Panc1 (cell line): ENCODE measurements around the gene GRM4. TPM values are rescaled to one million over a fixed set of nuclear protein-coding genes. Genes with fewer than 3 reads are reported as not detected.

ENCODE experiments used
- ATAC-seq: fragments of 200-7000 bp; cut with Tn5 transposase; 2 replicates; pipeline ENCODE4 v1.9.1; 2020; ENCODE audit warnings: mild to moderate bottlenecking, moderate library complexity
- BruUV-seq: library from RNA; stranded (reverse); fragments of 400-500 nt; replicated peaks from 2 replicates; lab custom pipeline; 2021; lab: Mats Ljungman, UMichigan
- CTCF ChIA-PET: fragments of 300-600 bp; sonication (Branson Sonifier 250); formaldehyde crosslinking; loops from one replicate; lab custom pipeline; 2022; ENCODE audit warnings: antibody characterized with exemption; lab: Charles Lee
- POLR2A ChIA-PET: fragments of 300-600 bp; sonication (Branson Sonifier 250); formaldehyde crosslinking; loops from one replicate; lab custom pipeline; 2022; ENCODE audit warnings: antibody characterized with exemption; lab: Charles Lee
- DNase-seq: peaks from one replicate; pipeline ENCODE4 v3.0.0-alpha.2; 2010; ENCODE audit warnings: low read depth, low spot score
- H3K27ac ChIP-seq: 2 replicates; pipeline ENCODE4 v1.5.1; 2011; ENCODE audit warnings: mild to moderate bottlenecking, low read length, inconsistent platforms
- H3K27me3 ChIP-seq: fragments of 200-500 bp; sonication (Bioruptor generic); 2 replicates; pipeline ENCODE4 v1.6.0; 2014; ENCODE audit warnings: low read length, inconsistent platforms; ENCODE audit not compliant: control insufficient read depth, insufficient read depth
- H3K36me3 ChIP-seq: fragments of 200-500 bp; sonication (Bioruptor generic); 2 replicates; pipeline ENCODE4 v1.5.1; 2014; ENCODE audit warnings: inconsistent platforms, mild to moderate bottlenecking, low read length, moderate library complexity; ENCODE audit not compliant: control insufficient read depth, insufficient read depth
- H3K4me1 ChIP-seq: 2 replicates; pipeline ENCODE4 v1.5.1; 2011; ENCODE audit warnings: inconsistent platforms, mild to moderate bottlenecking, low read length, moderate library complexity; ENCODE audit not compliant: control insufficient read depth, insufficient read depth
- H3K4me3 ChIP-seq, 2 experiments: 2 replicates each; pipeline ENCODE4 v1.5.1; 2011 to 2012; ENCODE audit warnings: low read depth in 2 of 2, low read length in 2 of 2, mild to moderate bottlenecking in 2 of 2, inconsistent platforms in 1 of 2, moderate library complexity in 1 of 2
- H3K9me3 ChIP-seq: fragments of 200-500 bp; sonication (Bioruptor generic); 2 replicates; pipeline ENCODE4 v1.5.1; 2014; ENCODE audit warnings: low read depth, mild to moderate bottlenecking, inconsistent platforms, low read length, moderate library complexity; ENCODE audit not compliant: control insufficient read depth, insufficient read depth
- POLR2AphosphoS5 ChIP-seq: IDR thresholded peaks from 2 replicates; pipeline ENCODE4 v1.6.1; 2012; ENCODE audit warnings: mild to moderate bottlenecking, low read depth, low read length, moderate library complexity
- SIN3A ChIP-seq: IDR thresholded peaks from 2 replicates; pipeline ENCODE4 v1.6.1; 2012; ENCODE audit warnings: low read depth, mild to moderate bottlenecking, low read length, moderate library complexity, borderline replicate concordance; ENCODE audit not compliant: insufficient read depth
- TCF7L2 ChIP-seq: IDR thresholded peaks from 2 replicates; pipeline ENCODE4 v1.6.1; 2011; ENCODE audit warnings: mild to moderate bottlenecking, low read depth, low read length, inconsistent platforms
- in situ Hi-C: cut with HindIII; loops from 2 replicates; pipeline ENCODE4 v1.10.0; 2016; ENCODE audit warnings: low sequenced_read_pairs, low pct_unique_long_range_greater_than_20kb
- intact Hi-C: fragments of 100-400 bp; cut with micrococcal nuclease; formaldehyde crosslinking; loops from one replicate; pipeline ENCODE4 v1.10.0; 2022; ENCODE audit not compliant: unreplicated experiment
- total RNA-seq: library from RNA; stranded (reverse); gene quantifications from one replicate; pipeline ENCODE4 v1.2.1, GENCODE V29; 2021; ENCODE audit not compliant: unreplicated experiment
- TF ChIP-seq, protein P1 (sequence below), 2 experiments: IDR thresholded peaks; 2 replicates each; pipeline ENCODE4 v1.6.1; 2011 to 2012; ENCODE audit warnings: low read depth in 2 of 2, control low read depth in 1 of 2, low read length in 1 of 2, mild to moderate bottlenecking in 1 of 2, moderate library complexity in 1 of 2; ENCODE audit not compliant: insufficient read depth in 1 of 2
- TF ChIP-seq, protein P2 (sequence below): fragments of 450-650 bp; IDR thresholded peaks from 2 replicates; pipeline ENCODE4 v1.5.1; 2017; ENCODE audit warnings: mild to moderate bottlenecking

The GRM4 gene
- total RNA-seq, 1 experiment from 2014 or later = 1.3 TPM

DNA sequence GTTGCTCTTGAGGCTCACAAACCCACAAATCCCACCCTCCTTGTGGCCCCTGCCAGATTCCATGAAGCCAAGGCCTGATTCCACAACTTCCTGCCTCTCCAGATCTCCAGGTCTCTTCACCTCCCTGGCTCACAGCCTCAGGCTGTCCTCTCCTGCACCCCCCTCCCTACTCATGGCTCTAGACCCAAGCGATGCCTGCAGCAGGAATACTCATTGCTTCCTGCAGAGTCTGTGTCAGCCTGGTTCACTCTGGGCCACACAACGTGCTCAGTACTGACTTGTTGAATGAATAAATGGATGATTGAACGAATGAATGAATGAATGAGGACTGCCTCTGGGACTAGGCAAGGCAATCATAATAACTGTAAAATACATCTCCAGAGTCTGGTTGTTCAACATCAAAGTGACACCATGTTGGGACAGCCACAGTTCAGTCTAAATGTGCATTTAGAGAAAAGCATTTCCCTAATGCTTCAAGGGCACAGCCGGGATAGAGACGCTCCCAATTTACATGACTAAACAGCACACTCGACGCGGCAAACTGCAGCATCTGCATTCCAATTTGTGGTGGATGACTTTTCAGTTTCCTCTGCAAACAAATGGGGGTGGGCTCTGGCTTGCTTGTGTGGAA lies 139.9 kb downstream of the GRM4 start:
- H3K27me3 ChIP-seq = no peaks in the 10 kb centered on the region
- H3K9me3 ChIP-seq = no peaks in the 10 kb centered on the region
- H3K4me3 ChIP-seq = no peak overlapping the region
- H3K27ac ChIP-seq = no peak overlapping the region
- in situ Hi-C loops (no loop called here), intact Hi-C loops (no loop called here)
- TF ChIP-seq, protein P1, sequence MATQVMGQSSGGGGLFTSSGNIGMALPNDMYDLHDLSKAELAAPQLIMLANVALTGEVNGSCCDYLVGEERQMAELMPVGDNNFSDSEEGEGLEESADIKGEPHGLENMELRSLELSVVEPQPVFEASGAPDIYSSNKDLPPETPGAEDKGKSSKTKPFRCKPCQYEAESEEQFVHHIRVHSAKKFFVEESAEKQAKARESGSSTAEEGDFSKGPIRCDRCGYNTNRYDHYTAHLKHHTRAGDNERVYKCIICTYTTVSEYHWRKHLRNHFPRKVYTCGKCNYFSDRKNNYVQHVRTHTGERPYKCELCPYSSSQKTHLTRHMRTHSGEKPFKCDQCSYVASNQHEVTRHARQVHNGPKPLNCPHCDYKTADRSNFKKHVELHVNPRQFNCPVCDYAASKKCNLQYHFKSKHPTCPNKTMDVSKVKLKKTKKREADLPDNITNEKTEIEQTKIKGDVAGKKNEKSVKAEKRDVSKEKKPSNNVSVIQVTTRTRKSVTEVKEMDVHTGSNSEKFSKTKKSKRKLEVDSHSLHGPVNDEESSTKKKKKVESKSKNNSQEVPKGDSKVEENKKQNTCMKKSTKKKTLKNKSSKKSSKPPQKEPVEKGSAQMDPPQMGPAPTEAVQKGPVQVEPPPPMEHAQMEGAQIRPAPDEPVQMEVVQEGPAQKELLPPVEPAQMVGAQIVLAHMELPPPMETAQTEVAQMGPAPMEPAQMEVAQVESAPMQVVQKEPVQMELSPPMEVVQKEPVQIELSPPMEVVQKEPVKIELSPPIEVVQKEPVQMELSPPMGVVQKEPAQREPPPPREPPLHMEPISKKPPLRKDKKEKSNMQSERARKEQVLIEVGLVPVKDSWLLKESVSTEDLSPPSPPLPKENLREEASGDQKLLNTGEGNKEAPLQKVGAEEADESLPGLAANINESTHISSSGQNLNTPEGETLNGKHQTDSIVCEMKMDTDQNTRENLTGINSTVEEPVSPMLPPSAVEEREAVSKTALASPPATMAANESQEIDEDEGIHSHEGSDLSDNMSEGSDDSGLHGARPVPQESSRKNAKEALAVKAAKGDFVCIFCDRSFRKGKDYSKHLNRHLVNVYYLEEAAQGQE (IDR thresholded peaks at IDR 0.05; ENCODE audit: insufficient read depth in 1 of 2, low read depth in 2 of 2, low read length in 1 of 2) = no peak
- no peak for TF ChIP-seq POLR2AphosphoS5
- TF ChIP-seq, protein P2, sequence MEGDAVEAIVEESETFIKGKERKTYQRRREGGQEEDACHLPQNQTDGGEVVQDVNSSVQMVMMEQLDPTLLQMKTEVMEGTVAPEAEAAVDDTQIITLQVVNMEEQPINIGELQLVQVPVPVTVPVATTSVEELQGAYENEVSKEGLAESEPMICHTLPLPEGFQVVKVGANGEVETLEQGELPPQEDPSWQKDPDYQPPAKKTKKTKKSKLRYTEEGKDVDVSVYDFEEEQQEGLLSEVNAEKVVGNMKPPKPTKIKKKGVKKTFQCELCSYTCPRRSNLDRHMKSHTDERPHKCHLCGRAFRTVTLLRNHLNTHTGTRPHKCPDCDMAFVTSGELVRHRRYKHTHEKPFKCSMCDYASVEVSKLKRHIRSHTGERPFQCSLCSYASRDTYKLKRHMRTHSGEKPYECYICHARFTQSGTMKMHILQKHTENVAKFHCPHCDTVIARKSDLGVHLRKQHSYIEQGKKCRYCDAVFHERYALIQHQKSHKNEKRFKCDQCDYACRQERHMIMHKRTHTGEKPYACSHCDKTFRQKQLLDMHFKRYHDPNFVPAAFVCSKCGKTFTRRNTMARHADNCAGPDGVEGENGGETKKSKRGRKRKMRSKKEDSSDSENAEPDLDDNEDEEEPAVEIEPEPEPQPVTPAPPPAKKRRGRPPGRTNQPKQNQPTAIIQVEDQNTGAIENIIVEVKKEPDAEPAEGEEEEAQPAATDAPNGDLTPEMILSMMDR = no peak
- no peak for TF ChIP-seq SIN3A
- no peak for TF ChIP-seq TCF7L2
- no peaks in the 10 kb centered on the region for H3K4me1 ChIP-seq
- no TSS peak for BruUV-seq
- H3K36me3 ChIP-seq = no peaks in the 10 kb centered on the region
- CTCF ChIA-PET = no interaction called here
- POLR2A ChIA-PET = no interaction called here
- DNase-seq (no peak), ATAC-seq (no peak)

DNA sequence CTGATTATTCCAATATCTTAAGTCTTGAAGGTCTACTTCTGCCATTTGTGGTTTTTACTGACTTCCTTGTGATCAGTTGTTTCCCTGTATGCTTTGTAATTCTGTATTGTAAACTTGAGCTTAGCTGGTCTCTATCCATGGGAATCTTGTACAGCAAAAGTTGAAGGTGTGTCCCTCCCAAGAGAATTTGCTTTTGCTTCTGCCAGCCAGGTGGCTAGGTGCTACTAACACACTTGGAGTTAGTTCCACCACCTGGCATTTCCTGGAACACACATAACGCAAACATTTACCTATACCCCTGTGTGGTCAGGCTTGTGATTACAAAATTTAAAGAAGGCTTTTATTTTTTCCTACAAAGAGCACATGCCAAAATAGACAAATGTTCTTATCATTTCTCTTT lies 141.2 kb downstream of the GRM4 start:
- intact Hi-C loops = no loop called here
- BruUV-seq = no TSS peak
- ChIA-PET POLR2A (interaction anchor here (0.6 kb wide), 1 partner anchor 151 kb away, joined by 3 read pairs; no protein-coding TSS in a partner anchor), CTCF (interaction anchor here (0.7 kb wide), 1 partner anchor 23 kb away, joined by 3 read pairs; no protein-coding TSS in a partner anchor)
- Histone ChIP-seq H3K36me3 (no peaks in the 10 kb centered on the region), H3K4me3 (no peak overlapping the region), H3K4me1 (no peaks in the 10 kb centered on the region), H3K27me3 (no peaks in the 10 kb centered on the region), H3K27ac (no peak overlapping the region), H3K9me3 (no peaks in the 10 kb centered on the region)
- in situ Hi-C loops = no loop called here
- TF ChIP-seq POLR2AphosphoS5 (no peak), TCF7L2 (no peak), SIN3A (no peak)
- TF ChIP-seq, protein P1 (IDR thresholded peaks at IDR 0.05; ENCODE audit: insufficient read depth in 1 of 2, low read depth in 2 of 2, low read length in 1 of 2) = no peak
- TF ChIP-seq, protein P2 = no peak
- no peak for DNase-seq
- ATAC-seq = no peak
